HEK293T (cell line): ENCODE results near the gene TTLL1.
"Not testable (repeated sequence)": the region's sequence is repeated elsewhere in the genome, so short reads cannot be mapped to it uniquely, and the experiment has no call there.

ENCODE experiments used
- CTCF ChIA-PET: fragments of 350-600 bp; formaldehyde crosslinking; extraction: SDS; loops from one replicate; lab custom pipeline; 2021; ENCODE audit warnings: antibody characterized with exemption, inconsistent platforms; lab: Yijun Ruan, JAX
- POLR2A ChIA-PET: fragments of 350-600 bp; formaldehyde crosslinking; extraction: SDS; loops from one replicate; lab custom pipeline; 2020; ENCODE audit warnings: antibody characterized with exemption, inconsistent platforms; lab: Yijun Ruan, JAX
- DNase-seq: peaks from one replicate; pipeline ENCODE4 v3.0.0; 2012; ENCODE audit warnings: mixed read lengths; ENCODE audit errors: extremely low spot score
- ARNT ChIP-seq: fragments of 450-650 bp; IDR thresholded peaks from 2 replicates; pipeline ENCODE4 v1.6.1; 2017; ENCODE audit warnings: mild to moderate bottlenecking
- BHLHE40 ChIP-seq: fragments of 450-650 bp; IDR thresholded peaks from 2 replicates; pipeline ENCODE4 v1.6.1; 2016; ENCODE audit warnings: mild to moderate bottlenecking, moderate library complexity, borderline replicate concordance
- CTBP1 ChIP-seq: fragments of 450-650 bp; IDR thresholded peaks from 2 replicates; pipeline ENCODE4 v1.6.1; 2016; ENCODE audit warnings: borderline replicate concordance
- ELF4 ChIP-seq: fragments of 450-650 bp; IDR thresholded peaks from 2 replicates; pipeline ENCODE4 v1.6.1; 2017; ENCODE audit warnings: antibody characterized with exemption
- FOXA1 ChIP-seq: fragments of 450-650 bp; IDR thresholded peaks from 2 replicates; pipeline ENCODE4 v1.6.1; 2016; ENCODE audit warnings: mild to moderate bottlenecking
- FOXK2 ChIP-seq: fragments of 450-650 bp; IDR thresholded peaks from 2 replicates; pipeline ENCODE4 v1.6.1; 2016; ENCODE audit warnings: mild to moderate bottlenecking
- FOXM1 ChIP-seq: fragments of 450-650 bp; IDR thresholded peaks from 2 replicates; pipeline ENCODE4 v1.6.1; 2017; ENCODE audit warnings: mild to moderate bottlenecking, borderline replicate concordance
- HDGF ChIP-seq: fragments of 450-650 bp; IDR thresholded peaks from 2 replicates; pipeline ENCODE4 v1.6.1; 2017; ENCODE audit warnings: antibody characterized with exemption, borderline replicate concordance
- L3MBTL2 ChIP-seq: fragments of 450-650 bp; conservative IDR thresholded peaks from 2 replicates; pipeline ENCODE4 v1.6.1; 2016; ENCODE audit warnings: mild to moderate bottlenecking
- LEF1 ChIP-seq: fragments of 450-650 bp; IDR thresholded peaks from 2 replicates; pipeline ENCODE4 v1.6.1; 2017; ENCODE audit warnings: mild to moderate bottlenecking, borderline replicate concordance
- NFRKB ChIP-seq: fragments of 450-650 bp; IDR thresholded peaks from 2 replicates; pipeline ENCODE4 v1.6.1; 2016; ENCODE audit warnings: mild to moderate bottlenecking, moderate library complexity
- PKNOX1 ChIP-seq: fragments of 450-650 bp; IDR thresholded peaks from 2 replicates; pipeline ENCODE4 v1.6.1; 2016
- SP1 ChIP-seq: fragments of 450-650 bp; IDR thresholded peaks from 2 replicates; pipeline ENCODE4 v1.6.1; 2017
- SUZ12 ChIP-seq: fragments of 450-650 bp; IDR thresholded peaks from 2 replicates; pipeline ENCODE4 v1.6.1; 2016; ENCODE audit warnings: mild to moderate bottlenecking
- TARDBP ChIP-seq: fragments of 450-650 bp; IDR thresholded peaks from 2 replicates; pipeline ENCODE4 v1.6.1; 2016
- ZNF384 ChIP-seq: fragments of 450-650 bp; IDR thresholded peaks from 2 replicates; pipeline ENCODE4 v1.6.1; 2016

The TTLL1 gene

DNA sequence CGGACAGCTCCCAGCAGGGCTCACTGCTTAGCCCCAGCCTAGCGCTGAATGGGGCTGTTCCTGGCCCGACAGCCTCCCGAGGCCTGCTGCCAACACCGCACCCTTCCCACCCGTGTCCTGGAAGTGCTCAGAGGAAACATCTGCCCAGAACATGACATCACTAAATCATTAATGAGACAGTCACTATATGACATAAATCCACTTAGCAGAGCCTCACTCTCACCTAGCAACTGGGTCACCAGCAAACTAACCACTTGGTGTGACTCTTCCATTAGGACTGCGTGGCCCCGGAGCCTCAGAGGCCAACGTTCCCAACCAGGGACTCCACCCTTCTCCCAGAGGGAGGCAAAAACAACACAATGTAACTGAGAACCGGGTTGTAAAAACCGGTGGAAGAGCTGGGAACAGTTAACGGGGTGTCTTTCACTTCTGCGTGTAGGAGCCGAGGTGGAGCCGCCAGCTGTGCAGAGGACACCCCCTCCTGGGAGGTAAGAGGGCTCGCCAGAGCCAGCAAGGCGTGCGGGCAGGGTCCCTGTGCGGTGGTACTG is 52.8 kb downstream of the TTLL1 start:
- TF ChIP-seq ELF4 (no peak), TARDBP (no peak), LEF1 (no peak), BHLHE40 (no peak), ZNF384 (no peak), NFRKB (no peak), ARNT (no peak), SP1 (no peak), SUZ12 (no peak), FOXA1 (no peak), FOXM1 (no peak), PKNOX1 (no peak), FOXK2 (no peak), HDGF (no peak), CTBP1 (no peak), L3MBTL2 (no peak)
- ChIA-PET POLR2A (no interaction called here), CTCF (no interaction called here)
- no peak for DNase-seq

- POLR2A ChIA-PET: interaction anchor here (1.5 kb wide), 1 partner anchor 20 kb away, joined by 5 read pairs; the partner anchor contains the start of gene PACSIN2
- TF ChIP-seq ARNT: no peak
- TF ChIP-seq L3MBTL2: no peak
- TF ChIP-seq PKNOX1: no peak
- no peak for TF ChIP-seq HDGF
- TF ChIP-seq FOXK2: no peak
- no peak for DNase-seq
- CTCF ChIA-PET: no interaction called here
These were observed 53.9 kb downstream of the TTLL1 start for GRCh38 chr22:43035250-43035649.

DNA sequence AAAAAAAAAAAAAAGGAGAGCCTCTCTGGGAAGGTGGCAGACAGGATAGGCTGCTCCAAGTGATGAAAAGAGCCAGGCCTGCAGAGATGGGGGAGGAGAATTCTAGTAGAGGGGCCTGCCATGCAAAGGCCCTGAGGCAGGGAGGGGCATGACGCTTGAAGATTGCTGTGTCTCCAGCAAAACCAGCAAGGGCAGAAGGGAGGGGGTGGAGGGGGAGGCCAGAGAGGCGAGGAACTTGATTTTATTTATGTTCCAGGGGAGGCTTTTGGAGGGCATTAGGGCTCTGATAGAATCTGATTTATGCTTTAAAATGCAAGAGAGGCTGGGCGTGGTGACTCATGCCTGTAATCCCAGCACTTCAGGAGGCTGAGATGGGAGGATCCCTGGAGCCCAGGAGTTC is 57.6 kb downstream of the TTLL1 start:
- ChIA-PET CTCF (no interaction called here), POLR2A (no interaction called here)
- no peak for DNase-seq
- TF ChIP-seq ELF4 (no peak), HDGF (no peak)

- CTCF ChIA-PET: no interaction called here
These were observed 70.6 kb downstream of the TTLL1 start for GRCh38 chr22:43018615-43019014.

GRCh38 chr22:43017525-43018460 is 71.4 kb downstream of the TTLL1 start:
- POLR2A ChIA-PET: no interaction called here
- CTCF ChIA-PET: interaction anchor here (1.1 kb wide), 1 partner anchor 16 kb away, joined by 3 read pairs; no protein-coding TSS in a partner anchor

More at GRCh38 chr22:43018615-43019014, 70.6 kb downstream of the TTLL1 start:
- DNase-seq: no peak
- TF ChIP-seq FOXK2 (no peak), LEF1 (no peak), NFRKB (no peak), L3MBTL2 (no peak), SUZ12 (no peak), FOXA1 (no peak), CTBP1 (no peak)
- POLR2A ChIA-PET: no interaction called here

GRCh38 chr22:43016150-43016549 is 73.0 kb downstream of the TTLL1 start:
- POLR2A ChIA-PET: interaction anchor here (2.2 kb wide), 1 partner anchor 12 kb away, joined by 30 read pairs; no protein-coding TSS in a partner anchor
- DNase-seq, CTCF ChIA-PET: not testable (repeated sequence)

More at GRCh38 chr22:43017525-43018460, 71.4 kb downstream of the TTLL1 start:
- no peak for DNase-seq
- no peak for TF ChIP-seq SUZ12
- no peak for TF ChIP-seq FOXA1
- TF ChIP-seq FOXK2: no peak
- TF ChIP-seq FOXM1: no peak
- TF ChIP-seq SP1: no peak
- no peak for TF ChIP-seq ZNF384
- TF ChIP-seq BHLHE40: no peak
- TF ChIP-seq PKNOX1: no peak
- TF ChIP-seq CTBP1: no peak

DNA sequence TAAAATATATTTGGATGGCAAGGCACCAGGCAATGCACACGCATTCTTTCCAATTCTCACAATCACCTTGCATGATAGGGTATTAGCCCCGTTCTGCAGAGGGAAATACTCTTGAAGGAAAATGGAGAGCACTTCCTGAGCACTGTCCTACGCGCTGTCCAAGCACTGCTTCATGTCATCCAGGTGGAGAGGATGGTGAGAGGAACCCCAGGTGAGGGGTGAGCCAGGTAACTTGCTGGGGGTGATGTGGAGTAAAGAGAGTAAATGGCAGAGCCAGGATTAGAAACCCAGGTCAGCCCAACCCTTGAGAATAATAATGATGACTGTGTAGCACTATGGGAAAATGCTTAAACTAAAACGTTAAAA is 73.5 kb downstream of the TTLL1 start:
- POLR2A ChIA-PET: interaction anchor here (0.6 to 2.8 kb wide), 22 partner anchors 8 to 366 kb away, joined by 3 to 30 read pairs (median 4); partner anchors contain the start of gene CYB5R3
- TF ChIP-seq HDGF (no peak), SP1 (no peak), ELF4 (no peak), PKNOX1 (no peak), LEF1 (no peak), L3MBTL2 (no peak), FOXA1 (no peak), FOXM1 (no peak), BHLHE40 (no peak), ARNT (no peak), ZNF384 (no peak), NFRKB (no peak), SUZ12 (no peak), CTBP1 (no peak), FOXK2 (no peak)
- CTCF ChIA-PET: interaction anchor here (1.0 kb wide), 1 partner anchor 24 kb away, joined by 5 read pairs; no protein-coding TSS in a partner anchor
- no peak for DNase-seq
